HepG2 (cell line): Measurements from ENCODE around the gene WDR6. TPM values are rescaled to one million over a fixed set of nuclear protein-coding genes. Genes with fewer than 3 reads are reported as not detected.
A peak's percentile ranks its signal among the peaks of the same experiment; 100 is the strongest.

ENCODE experiments used
- ATF2 ChIP-seq: sonication (generic); formaldehyde crosslinking; IDR thresholded peaks from 2 replicates; pipeline ENCODE4 v1.4.0; 2020; ENCODE audit warnings: missing genetic modification reagents
- KAT7 ChIP-seq: IDR thresholded peaks from 2 replicates; pipeline ENCODE4 v1.6.1; 2018; ENCODE audit warnings: borderline replicate concordance, missing compliant biosample characterization
- MAFK ChIP-seq, 2 experiments: IDR thresholded peaks in 1 of 2; conservative IDR thresholded peaks in 1 of 2; 2 replicates each; pipeline ENCODE4 v1.6.1; 2011; ENCODE audit warnings: improper control_type of control experiment in 2 of 2, low read length in 2 of 2
- PHB2 ChIP-seq: fragments of 450-650 bp; IDR thresholded peaks from 2 replicates; pipeline ENCODE4 v1.6.1; 2018; ENCODE audit not compliant: partially characterized antibody
- SALL1 ChIP-seq: sonication (generic); formaldehyde crosslinking; IDR thresholded peaks from 2 replicates; pipeline ENCODE4 v1.8.0; 2022; ENCODE audit warnings: mild to moderate bottlenecking, missing genetic modification reagents
- SATB2 ChIP-seq: sonication (generic); formaldehyde crosslinking; IDR thresholded peaks from 2 replicates; pipeline ENCODE4 v1.5.0; 2020; ENCODE audit warnings: missing genetic modification reagents
- SRSF9 ChIP-seq: fragments of 200-400 bp; formaldehyde crosslinking; IDR thresholded peaks from 2 replicates; pipeline ENCODE4 v1.6.1; 2018; ENCODE audit warnings: borderline replicate concordance, mild to moderate bottlenecking, low read depth, low read length; ENCODE audit not compliant: insufficient read depth, poor library complexity, severe bottlenecking
- TAF15 ChIP-seq: fragments of 200-400 bp; formaldehyde crosslinking; IDR thresholded peaks from one replicate; pipeline ENCODE4 v1.6.1; 2018; ENCODE audit warnings: mild to moderate bottlenecking, low read depth, low read length; ENCODE audit not compliant: poor library complexity, severe bottlenecking
- THRA ChIP-seq: sonication (generic); formaldehyde crosslinking; IDR thresholded peaks from 2 replicates; pipeline ENCODE4 v1.4.0; 2020; ENCODE audit warnings: missing genetic modification reagents, borderline replicate concordance
- ZNF143 ChIP-seq: sonication (generic); formaldehyde crosslinking; IDR thresholded peaks from 2 replicates; pipeline ENCODE4 v1.4.0; 2020; ENCODE audit warnings: missing genetic modification reagents
- ZNF451 ChIP-seq: sonication (generic); formaldehyde crosslinking; IDR thresholded peaks from 2 replicates; pipeline ENCODE4 v1.5.0; 2020; ENCODE audit warnings: mild to moderate bottlenecking, missing genetic modification reagents
- polyA plus RNA-seq, 8 experiments: library from polyadenylated mRNA; depleted of rRNA in 3 of 8; stranded (reverse) in 7 of 8; unstranded in 1 of 8; fragments of >200 nt; fragmentation: Illumina TruSeq in 4 of 8; extraction: Trizol in 4 of 8; gene quantifications; 2 replicates each; pipeline versions ENCODE4 v1.2.1 to v1.2.3, GENCODE V29; 2011 to 2016; ENCODE audit warnings: low read depth in 4 of 8, missing spikeins in 1 of 8, mixed read lengths in 1 of 8; ENCODE audit not compliant: insufficient read depth in 1 of 8
- total RNA-seq, 5 experiments: library from RNA; depleted of rRNA; stranded (reverse); fragments of >200 nt; fragmentation: Illumina TruSeq; extraction: Trizol; gene quantifications; 2 replicates each; pipeline ENCODE4 v1.2.3, GENCODE V29; 2016; ENCODE audit warnings: low read depth in 1 of 5
- TF ChIP-seq, protein P1 (sequence below): sonication (generic); formaldehyde crosslinking; IDR thresholded peaks from 2 replicates; pipeline ENCODE4 v1.5.0; 2020; ENCODE audit warnings: mild to moderate bottlenecking, missing genetic modification reagents, borderline replicate concordance
- TF ChIP-seq, protein P2 (sequence below): sonication (generic); formaldehyde crosslinking; IDR thresholded peaks from 2 replicates; pipeline ENCODE4 v1.5.1; 2020; ENCODE audit warnings: mild to moderate bottlenecking, moderate library complexity, missing genetic modification reagents

Gene WDR6
- total and polyA plus RNA-seq, 2 of the 13 experiments (the other 11 are each of a cell fraction or from before 2014, with no cell fraction given): 73.4 to 139 TPM

DNA sequence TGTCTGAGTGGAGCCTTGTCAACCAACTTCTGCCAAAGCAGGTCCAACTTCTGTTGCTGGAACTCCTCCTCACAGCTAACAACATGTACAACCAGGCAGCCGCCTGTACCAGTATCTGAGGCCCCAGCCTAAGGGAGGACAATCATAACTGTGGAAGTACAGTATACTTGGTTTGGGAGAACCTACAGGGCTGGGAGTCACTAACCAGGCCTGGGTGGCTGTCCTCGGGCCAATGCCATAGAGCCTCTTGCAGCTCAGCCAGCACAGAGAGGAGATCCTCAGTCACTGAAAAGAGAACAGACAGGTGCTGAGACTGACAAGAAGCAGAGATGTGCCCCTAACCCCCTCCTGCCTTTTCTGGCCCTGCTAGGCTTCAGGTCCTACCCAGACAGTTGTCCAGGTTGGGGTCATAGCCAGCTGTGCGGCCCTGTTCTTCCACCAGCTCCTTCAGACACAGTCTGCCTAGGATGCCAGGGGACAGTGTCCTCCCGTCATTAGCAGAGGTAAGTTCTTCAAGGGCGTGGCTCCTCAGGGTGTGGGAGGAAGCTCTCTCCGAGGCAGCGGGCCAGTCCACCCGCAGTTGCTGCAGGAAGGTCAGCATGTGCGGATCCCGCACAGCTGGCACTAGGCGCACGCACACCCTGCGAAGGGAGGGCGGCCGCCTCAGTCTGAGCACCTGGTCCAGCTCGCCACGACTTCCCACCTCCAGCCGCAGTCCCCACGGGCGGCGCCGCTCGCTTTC is 10.2 kb downstream of the WDR6 start (continued):
- TF ChIP-seq, protein P1, sequence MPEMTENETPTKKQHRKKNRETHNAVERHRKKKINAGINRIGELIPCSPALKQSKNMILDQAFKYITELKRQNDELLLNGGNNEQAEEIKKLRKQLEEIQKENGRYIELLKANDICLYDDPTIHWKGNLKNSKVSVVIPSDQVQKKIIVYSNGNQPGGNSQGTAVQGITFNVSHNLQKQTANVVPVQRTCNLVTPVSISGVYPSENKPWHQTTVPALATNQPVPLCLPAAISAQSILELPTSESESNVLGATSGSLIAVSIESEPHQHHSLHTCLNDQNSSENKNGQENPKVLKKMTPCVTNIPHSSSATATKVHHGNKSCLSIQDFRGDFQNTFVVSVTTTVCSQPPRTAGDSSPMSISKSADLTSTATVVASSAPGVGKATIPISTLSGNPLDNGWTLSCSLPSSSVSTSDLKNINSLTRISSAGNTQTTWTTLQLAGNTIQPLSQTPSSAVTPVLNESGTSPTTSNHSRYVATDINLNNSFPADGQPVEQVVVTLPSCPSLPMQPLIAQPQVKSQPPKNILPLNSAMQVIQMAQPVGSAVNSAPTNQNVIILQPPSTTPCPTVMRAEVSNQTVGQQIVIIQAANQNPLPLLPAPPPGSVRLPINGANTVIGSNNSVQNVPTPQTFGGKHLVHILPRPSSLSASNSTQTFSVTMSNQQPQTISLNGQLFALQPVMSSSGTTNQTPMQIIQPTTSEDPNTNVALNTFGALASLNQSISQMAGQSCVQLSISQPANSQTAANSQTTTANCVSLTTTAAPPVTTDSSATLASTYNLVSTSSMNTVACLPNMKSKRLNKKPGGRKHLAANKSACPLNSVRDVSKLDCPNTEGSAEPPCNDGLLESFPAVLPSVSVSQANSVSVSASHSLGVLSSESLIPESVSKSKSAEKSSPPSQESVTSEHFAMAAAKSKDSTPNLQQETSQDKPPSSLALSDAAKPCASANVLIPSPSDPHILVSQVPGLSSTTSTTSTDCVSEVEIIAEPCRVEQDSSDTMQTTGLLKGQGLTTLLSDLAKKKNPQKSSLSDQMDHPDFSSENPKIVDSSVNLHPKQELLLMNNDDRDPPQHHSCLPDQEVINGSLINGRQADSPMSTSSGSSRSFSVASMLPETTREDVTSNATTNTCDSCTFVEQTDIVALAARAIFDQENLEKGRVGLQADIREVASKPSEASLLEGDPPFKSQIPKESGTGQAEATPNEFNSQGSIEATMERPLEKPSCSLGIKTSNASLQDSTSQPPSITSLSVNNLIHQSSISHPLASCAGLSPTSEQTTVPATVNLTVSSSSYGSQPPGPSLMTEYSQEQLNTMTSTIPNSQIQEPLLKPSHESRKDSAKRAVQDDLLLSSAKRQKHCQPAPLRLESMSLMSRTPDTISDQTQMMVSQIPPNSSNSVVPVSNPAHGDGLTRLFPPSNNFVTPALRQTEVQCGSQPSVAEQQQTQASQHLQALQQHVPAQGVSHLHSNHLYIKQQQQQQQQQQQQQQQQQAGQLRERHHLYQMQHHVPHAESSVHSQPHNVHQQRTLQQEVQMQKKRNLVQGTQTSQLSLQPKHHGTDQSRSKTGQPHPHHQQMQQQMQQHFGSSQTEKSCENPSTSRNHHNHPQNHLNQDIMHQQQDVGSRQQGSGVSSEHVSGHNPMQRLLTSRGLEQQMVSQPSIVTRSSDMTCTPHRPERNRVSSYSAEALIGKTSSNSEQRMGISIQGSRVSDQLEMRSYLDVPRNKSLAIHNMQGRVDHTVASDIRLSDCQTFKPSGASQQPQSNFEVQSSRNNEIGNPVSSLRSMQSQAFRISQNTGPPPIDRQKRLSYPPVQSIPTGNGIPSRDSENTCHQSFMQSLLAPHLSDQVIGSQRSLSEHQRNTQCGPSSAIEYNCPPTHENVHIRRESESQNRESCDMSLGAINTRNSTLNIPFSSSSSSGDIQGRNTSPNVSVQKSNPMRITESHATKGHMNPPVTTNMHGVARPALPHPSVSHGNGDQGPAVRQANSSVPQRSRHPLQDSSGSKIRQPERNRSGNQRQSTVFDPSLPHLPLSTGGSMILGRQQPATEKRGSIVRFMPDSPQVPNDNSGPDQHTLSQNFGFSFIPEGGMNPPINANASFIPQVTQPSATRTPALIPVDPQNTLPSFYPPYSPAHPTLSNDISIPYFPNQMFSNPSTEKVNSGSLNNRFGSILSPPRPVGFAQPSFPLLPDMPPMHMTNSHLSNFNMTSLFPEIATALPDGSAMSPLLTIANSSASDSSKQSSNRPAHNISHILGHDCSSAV: no peak
- TF ChIP-seq ATF2 (CRISPR knock-in tag): no peak
- TF ChIP-seq SALL1 (CRISPR knock-in tag): no peak
- no peak for TF ChIP-seq PHB2
- TF ChIP-seq ZNF143 (CRISPR knock-in tag): 0 out of 2 replicates have a peak, but pooled peaks have one; percentile 16
- no peak for TF ChIP-seq SATB2 (CRISPR knock-in tag)
- no peak; the same call in 1 of the 2 replicates for TF ChIP-seq ZNF451 (CRISPR knock-in tag)
- TF ChIP-seq, protein P2, sequence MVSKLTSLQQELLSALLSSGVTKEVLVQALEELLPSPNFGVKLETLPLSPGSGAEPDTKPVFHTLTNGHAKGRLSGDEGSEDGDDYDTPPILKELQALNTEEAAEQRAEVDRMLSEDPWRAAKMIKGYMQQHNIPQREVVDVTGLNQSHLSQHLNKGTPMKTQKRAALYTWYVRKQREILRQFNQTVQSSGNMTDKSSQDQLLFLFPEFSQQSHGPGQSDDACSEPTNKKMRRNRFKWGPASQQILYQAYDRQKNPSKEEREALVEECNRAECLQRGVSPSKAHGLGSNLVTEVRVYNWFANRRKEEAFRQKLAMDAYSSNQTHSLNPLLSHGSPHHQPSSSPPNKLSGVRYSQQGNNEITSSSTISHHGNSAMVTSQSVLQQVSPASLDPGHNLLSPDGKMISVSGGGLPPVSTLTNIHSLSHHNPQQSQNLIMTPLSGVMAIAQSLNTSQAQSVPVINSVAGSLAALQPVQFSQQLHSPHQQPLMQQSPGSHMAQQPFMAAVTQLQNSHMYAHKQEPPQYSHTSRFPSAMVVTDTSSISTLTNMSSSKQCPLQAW (CRISPR knock-in tag): no peak
- TF ChIP-seq THRA (CRISPR knock-in tag): no peak
- TF ChIP-seq SRSF9: no peak
- no peak for TF ChIP-seq TAF15
- no peak for TF ChIP-seq MAFK (conservative IDR thresholded peaks at IDR 0.05 in 1 of 2, IDR thresholded peaks at IDR 0.05 in 1 of 2; ENCODE audit: low read length in 2 of 2)
- TF ChIP-seq KAT7 (CRISPR knock-in tag): no peak
